Thoracic aorta (tissue), 2 donors: ENCODE data around the gene GFRA1. TPM values are rescaled to one million over a fixed set of nuclear protein-coding genes. Genes with fewer than 3 reads are reported as not detected.

Experiments
- ATAC-seq: fragments of 150-250 bp; one replicate; pipeline ENCODE4 v1.8.0; 2017; ENCODE audit warnings: low read depth; ENCODE audit not compliant: insufficient number of reproducible peaks, low FRiP score
- DNase-seq: peaks from one replicate; pipeline ENCODE4 v3.0.0-alpha.2; 2020; ENCODE audit warnings: low spot score
- H3K27ac ChIP-seq, 2 donors: fragments of 200-600 bp; sonication (generic); 1 replicate in 1 of 2; 2 replicates in 1 of 2; pipeline ENCODE4 v1.5.1; 2016; ENCODE audit warnings: mild to moderate bottlenecking in 2 of 2, moderate library complexity in 2 of 2
- H3K27me3 ChIP-seq: fragments of 200-600 bp; sonication (generic); replicated peaks from 2 replicates; pipeline ENCODE4 v1.6.0; 2016; ENCODE audit warnings: mild to moderate bottlenecking; ENCODE audit not compliant: insufficient read depth
- H3K36me3 ChIP-seq: fragments of 200-600 bp; sonication (generic); one replicate; pipeline ENCODE4 v1.5.1; 2016
- H3K4me1 ChIP-seq, 2 donors: fragments of 200-600 bp; sonication (generic); 1 replicate in 1 of 2; 2 replicates in 1 of 2; pipeline versions ENCODE4 v1.5.1 to v1.6.0; 2016; ENCODE audit warnings: low read depth in 2 of 2, mild to moderate bottlenecking in 1 of 2; ENCODE audit not compliant: control insufficient read depth in 1 of 2
- H3K4me3 ChIP-seq: fragments of 200-600 bp; sonication (generic); 2 replicates; pipeline ENCODE4 v1.5.1; 2016; ENCODE audit warnings: mild to moderate bottlenecking
- H3K9me3 ChIP-seq: fragments of 200-600 bp; sonication (generic); 2 replicates; pipeline ENCODE4 v1.5.1; 2016
- total RNA-seq, 2 donors: library from RNA; depleted of rRNA; stranded (reverse); fragments of >200 nt; gene quantifications; one replicate each; pipeline versions ENCODE4 v1.1.0 to v1.2.3, GENCODE V29; 2016
- TF ChIP-seq, protein P1 (sequence below): fragments of 200-600 bp; sonication (generic); IDR thresholded peaks from one replicate; pipeline ENCODE4 v1.5.1; 2019; ENCODE audit warnings: antibody characterized with exemption

The GFRA1 gene
- total RNA-seq, 2 donors from 2014 or later, result 5.8 to 9.3 TPM

DNA sequence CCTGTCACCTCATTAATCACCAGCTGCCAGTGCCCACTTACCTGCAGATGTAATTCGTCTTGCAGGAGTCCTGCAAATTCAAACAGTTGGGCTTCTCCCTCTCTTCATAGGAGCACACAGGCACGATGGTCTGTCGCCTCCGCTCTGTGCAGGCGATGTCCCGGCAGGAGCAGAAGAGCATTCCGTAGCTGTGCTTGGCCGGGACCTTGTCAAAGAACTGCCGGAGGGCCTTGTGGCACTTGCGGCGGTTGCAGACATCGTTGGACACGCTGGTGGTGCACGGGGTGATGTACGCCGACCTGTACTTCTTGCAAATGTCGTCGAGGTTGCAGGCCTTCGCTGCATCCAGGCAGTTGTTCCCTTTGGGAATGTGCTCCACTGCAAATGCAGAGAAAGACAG, 147.8 kb downstream of the GFRA1 start:
- Histone ChIP-seq H3K4me3 (no peak overlapping the region), H3K9me3 (no peaks in the 10 kb centered on the region), H3K27ac (no peak overlapping the region), H3K27me3 (no peaks in the 10 kb centered on the region), H3K36me3 (no peaks in the 10 kb centered on the region), H3K4me1 (peaks cover 0 to 9% of the 10 kb centered on the region in 2 donors)
- DNase-seq (no peak), ATAC-seq (no peak)
- TF ChIP-seq, protein P1, sequence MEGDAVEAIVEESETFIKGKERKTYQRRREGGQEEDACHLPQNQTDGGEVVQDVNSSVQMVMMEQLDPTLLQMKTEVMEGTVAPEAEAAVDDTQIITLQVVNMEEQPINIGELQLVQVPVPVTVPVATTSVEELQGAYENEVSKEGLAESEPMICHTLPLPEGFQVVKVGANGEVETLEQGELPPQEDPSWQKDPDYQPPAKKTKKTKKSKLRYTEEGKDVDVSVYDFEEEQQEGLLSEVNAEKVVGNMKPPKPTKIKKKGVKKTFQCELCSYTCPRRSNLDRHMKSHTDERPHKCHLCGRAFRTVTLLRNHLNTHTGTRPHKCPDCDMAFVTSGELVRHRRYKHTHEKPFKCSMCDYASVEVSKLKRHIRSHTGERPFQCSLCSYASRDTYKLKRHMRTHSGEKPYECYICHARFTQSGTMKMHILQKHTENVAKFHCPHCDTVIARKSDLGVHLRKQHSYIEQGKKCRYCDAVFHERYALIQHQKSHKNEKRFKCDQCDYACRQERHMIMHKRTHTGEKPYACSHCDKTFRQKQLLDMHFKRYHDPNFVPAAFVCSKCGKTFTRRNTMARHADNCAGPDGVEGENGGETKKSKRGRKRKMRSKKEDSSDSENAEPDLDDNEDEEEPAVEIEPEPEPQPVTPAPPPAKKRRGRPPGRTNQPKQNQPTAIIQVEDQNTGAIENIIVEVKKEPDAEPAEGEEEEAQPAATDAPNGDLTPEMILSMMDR, result no peak

DNA sequence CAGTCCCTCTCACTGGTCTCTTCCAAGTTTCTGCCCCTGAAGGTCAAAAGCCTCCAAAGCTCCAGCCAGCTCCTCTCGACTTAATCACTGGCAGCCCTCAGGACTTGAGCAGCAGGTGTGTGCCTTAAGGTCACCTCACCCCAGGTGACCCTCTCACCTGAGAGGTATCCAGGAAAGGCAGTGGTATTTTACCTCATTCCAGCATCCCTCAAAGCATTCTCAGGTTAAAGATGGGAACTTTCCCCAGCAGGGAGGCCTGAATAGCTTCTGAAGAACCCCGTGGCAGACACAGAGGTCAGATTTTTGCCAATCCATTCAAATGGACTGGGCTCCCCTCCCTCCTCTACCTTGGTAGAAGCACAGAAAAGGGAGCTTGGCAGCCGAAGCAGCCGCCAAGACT, 148.2 kb downstream of the GFRA1 start:
- H3K9me3 ChIP-seq, result no peaks in the 10 kb centered on the region
- no peak overlapping the region for H3K4me3 ChIP-seq
- no peak for ATAC-seq
- no peaks in the 10 kb centered on the region for H3K36me3 ChIP-seq
- no peak for DNase-seq
- TF ChIP-seq, protein P1, result no peak
- no peaks in the 10 kb centered on the region for H3K27me3 ChIP-seq
- H3K4me1 ChIP-seq, result peaks cover 0 to 9% of the 10 kb centered on the region in 2 donors
- no peak overlapping the region for H3K27ac ChIP-seq

DNA sequence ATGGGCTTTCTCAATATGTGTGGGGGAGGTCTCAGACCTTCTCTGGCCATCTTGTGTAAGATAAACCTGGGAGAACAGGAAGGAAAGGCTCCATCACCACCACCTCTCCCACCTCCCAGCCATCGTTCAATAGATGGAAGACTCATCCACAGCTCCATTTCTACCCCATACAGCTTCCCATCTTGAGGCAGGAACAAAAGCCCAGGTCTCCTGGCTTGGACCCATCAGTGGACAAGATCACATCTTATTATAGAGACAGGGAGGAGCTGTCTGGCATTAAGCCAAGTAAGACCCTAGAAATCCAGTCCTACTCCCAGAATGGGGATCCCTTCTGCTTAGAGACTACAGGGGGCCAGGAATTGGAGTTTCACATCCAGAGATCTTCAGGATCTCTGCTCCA, 150.3 kb downstream of the GFRA1 start:
- no peak overlapping the region for H3K27ac ChIP-seq
- peaks cover 0 to 9% of the 10 kb centered on the region in 2 donors for H3K4me1 ChIP-seq
- H3K9me3 ChIP-seq, result no peaks in the 10 kb centered on the region
- H3K36me3 ChIP-seq, result no peaks in the 10 kb centered on the region
- ATAC-seq (no peak), DNase-seq (no peak)
- no peak overlapping the region for H3K4me3 ChIP-seq
- TF ChIP-seq, protein P1, result no peak
- H3K27me3 ChIP-seq, result no peaks in the 10 kb centered on the region

DNA sequence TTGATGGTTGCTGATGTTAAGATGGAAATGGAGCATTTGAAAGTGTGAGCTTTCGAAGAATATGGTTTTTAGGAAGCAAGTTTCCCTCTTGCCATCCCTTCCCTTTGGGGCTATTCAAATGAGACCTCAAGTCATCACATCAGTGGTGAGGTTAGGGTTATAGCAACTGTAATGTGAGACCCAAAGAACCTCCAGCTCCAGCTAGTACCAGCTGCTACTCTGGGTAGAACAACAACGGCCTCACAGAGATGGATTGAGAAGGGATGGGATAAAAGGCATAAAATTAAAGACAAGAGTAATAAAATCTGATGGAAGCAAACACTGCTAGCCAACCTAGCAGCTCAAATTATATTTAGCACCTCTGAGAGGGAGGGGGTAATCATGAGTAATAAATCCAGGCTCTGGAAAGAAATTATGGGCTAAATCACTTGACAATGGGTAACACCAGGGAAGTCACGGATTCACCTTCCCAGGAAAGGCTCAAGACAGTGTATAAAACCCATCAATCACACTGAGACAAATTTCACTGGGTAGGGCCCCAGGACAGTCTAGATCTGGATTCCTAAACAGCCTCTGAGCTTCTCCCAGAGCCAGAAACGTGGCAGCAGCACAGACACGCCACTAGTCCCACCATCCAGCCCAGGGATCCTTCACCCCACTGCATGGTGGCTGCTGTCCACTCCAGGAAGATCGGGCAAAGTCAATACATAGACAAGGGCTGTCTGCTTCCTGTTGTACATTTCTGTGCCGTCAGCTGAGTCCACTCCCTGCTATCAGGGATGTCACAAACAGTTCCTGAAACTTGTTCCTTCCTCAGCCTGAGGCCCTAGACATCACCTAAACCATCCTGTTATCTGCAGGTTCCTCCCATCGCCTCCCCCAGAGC, 151.1 kb downstream of the GFRA1 start:
- DNase-seq (no peak), ATAC-seq (no peak)
- H3K36me3 ChIP-seq, result no peaks in the 10 kb centered on the region
- TF ChIP-seq, protein P1, result no peak
- H3K9me3 ChIP-seq, result no peaks in the 10 kb centered on the region
- no peaks in the 10 kb centered on the region for H3K27me3 ChIP-seq
- no peak overlapping the region for H3K27ac ChIP-seq
- H3K4me1 ChIP-seq, result peaks cover 0 to 9% of the 10 kb centered on the region in 2 donors
- H3K4me3 ChIP-seq, result no peak overlapping the region

DNA sequence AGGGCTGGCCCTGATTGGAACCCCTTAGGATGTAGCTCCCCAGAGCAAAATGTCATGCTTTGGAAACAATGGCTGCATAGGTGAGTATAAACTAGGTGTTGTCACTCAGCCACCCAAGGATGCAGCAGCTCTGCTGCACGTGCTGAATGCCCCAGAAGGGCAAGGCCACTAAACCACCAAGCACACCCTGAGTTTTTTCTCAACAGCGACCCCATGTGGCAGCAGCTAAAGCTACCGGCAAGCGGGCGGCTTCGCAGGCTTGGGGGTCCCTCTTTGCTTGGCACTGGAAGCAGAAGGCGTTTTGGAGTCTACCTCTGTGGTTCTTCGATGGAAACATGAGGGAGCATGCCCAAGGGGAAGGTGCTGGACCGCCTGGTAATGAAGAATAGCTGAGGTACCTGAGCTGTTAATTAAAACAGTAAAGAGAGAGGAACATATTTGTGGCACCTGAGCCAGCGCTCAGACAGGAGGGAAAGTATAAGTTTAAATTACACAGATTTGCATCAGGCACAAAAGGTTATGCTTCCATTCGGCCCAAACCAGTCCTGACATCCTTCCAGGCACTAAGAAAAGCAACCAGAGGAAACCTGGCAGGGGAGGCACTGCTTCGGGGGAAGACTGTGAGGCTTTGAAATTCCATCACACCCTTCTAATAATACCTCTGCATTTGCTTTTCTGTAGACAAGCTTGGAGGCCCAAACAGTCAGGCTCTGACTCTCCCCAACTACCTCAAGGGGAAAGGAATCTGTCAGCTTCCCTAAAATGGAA, 152.1 kb downstream of the GFRA1 start:
- TF ChIP-seq, protein P1, result no peak
- ATAC-seq (no peak), DNase-seq (no peak)
- H3K4me3 ChIP-seq, result no peak overlapping the region
- H3K4me1 ChIP-seq, result peaks cover 0 to 9% of the 10 kb centered on the region in 2 donors
- no peaks in the 10 kb centered on the region for H3K9me3 ChIP-seq
- no peaks in the 10 kb centered on the region for H3K36me3 ChIP-seq
- no peak overlapping the region for H3K27ac ChIP-seq
- no peaks in the 10 kb centered on the region for H3K27me3 ChIP-seq
